NCI-H510A (cell line): Measurements from ENCODE around the gene GBP2.
"Not testable (repeated sequence)": the region's sequence is repeated elsewhere in the genome, so short reads cannot be mapped to it uniquely, and the experiment has no call there.

ENCODE experiments used
- DNase-seq: peaks from one replicate; lab custom pipeline; 2025; lab: John Stamatoyannopoulos, UW

Gene GBP2

DNA sequence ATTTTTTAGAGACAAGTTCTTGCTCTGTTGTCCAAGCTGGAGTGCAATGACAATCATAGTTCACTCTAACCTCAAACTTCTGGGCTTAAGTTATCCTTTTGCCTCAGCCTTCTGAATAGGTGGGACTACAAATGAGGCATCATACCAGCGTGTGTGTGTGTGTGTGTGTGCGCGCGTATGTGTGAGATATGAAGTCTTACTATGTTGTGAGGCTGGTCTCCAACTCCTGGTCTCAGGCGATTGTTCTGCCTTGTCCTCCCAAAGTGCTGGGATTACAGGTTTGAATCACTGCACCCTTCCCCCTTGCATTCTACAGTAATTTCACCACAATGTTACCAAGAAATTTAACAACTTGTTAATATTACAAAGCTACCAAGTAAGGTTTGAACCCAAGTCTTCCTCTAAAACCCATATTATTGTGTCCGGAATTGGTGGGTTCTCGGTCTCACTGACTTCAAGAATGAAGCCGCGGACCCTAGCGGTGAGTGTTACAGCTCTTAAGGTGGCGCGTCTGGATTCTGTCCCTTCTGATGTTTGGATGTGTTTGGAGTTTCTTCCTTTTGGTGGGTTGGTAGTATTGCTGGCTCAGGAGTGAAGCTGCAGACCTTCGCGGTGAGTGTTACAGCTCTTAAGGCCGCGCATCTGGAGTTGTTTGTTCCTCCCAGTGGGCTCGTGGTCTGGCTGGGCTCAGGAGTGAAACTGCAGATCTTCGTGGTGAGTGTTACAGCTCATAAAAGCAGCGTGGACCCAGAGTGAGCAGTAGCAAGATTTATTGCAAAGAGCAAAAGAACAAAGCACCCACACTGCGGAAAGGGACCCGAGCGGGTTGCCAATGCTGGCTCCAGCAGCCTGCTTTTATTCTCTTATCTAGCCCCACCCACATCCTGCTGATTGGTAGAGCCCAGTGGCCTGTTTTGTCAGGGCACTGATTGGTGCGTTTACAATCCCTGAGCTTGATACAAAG, 970 bp upstream of the GBP2 start:
- not testable (repeated sequence) for DNase-seq

DNA sequence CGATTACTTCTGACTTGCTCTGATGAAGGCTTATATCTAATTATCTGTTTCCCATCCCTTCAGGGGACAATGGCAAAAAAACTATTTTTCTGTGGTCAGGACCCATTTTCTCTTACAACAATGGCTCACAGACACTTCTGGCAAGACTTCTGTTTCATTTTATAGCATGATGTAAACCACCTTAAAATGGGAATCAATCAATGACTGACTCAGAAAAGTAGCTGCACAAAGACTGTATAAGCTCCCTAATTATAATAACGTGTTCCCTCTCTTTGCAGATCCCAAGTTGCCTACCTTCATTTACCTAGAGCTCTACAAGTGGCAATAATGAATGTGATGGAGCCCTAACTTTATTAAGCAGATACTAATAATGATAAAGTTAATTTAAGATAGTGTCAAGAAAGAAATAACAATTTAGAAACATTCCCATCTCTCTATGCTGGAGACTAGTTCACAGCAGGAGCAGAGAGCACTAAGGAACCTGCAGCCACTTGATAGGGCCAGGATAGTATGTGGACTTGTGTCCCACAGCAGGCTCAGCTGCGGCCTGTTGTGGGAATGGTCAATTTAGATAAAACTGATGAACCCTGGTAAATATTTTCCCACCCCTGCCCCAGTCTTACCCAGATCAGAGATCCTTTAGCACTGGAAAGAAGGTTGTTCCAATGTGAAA, 538 bp downstream of the GBP2 start:
- no peak for DNase-seq

DNA sequence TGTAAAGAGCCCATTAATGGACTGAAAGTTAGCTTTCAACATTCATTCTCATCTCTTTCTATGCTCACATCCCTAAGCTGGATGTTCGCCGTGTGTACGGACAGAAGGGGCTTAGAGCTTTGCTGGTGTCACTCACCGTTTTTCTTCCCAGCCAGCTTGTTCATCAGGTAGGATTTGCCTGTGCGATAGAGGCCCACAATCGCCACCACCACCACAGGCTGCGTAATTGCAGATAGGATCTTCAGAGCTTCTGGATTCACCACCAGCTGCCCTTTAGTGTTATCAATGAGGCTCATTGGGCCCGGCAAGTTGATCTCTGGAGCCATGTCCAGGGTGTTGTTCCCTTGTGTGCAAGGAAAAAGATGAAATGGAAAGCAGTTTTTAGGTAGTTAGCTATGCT, 4.3 kb downstream of the GBP2 start:
- DNase-seq = no peak

DNA sequence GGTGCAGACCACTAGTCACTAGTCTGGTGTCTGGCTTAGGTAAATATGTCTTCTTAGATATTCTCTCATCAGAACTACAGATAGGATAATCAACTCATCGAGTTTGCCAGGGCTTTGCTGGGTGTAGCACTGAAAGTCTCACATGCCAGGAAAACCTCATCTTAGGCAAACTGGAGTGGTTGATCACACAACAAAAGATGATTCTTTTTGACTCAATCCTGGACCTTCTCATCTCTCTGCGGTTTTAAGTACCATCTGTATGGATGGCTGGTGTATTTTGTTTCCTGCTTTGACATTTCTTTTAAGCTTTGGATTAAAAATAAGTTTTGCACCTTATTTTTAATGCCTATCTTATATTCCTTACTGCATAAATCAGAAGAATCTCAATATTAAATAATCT, 11.3 kb downstream of the GBP2 start:
- DNase-seq = no peak

DNA sequence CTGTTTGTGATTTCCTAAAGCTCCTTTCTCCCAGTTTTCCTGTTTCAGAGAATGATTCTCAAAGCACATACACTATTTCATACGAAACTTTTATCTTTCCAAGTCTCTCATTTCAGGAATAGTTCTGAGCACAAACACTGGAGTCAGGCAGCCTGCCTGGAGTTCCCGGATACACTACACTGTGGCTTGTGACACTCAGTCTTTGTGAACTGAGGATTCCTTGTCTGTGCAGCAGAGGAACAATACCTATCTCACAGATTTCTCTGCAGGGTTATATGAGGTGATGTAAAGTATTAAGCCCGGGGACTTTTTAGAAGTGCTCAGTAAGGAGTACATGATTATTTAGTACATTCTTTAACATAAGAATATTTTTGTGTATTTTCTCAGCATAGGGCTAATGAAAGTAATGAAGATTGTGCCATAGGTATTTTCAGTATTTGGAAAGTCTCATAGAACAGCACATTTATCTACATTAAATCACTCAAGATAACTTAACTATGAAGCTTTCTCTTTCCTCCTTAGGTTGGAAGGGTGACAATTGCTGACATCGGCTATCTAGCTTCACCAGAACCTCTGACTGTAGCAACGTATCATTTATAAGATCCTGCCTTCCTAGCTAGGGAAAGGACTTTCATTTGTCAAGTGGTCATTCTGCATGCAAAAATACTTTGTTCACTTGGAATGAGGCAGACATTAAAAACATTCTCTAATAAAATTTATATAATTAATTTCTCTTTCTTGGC, 12.9 kb downstream of the GBP2 start:
- DNase-seq = no peak

DNA sequence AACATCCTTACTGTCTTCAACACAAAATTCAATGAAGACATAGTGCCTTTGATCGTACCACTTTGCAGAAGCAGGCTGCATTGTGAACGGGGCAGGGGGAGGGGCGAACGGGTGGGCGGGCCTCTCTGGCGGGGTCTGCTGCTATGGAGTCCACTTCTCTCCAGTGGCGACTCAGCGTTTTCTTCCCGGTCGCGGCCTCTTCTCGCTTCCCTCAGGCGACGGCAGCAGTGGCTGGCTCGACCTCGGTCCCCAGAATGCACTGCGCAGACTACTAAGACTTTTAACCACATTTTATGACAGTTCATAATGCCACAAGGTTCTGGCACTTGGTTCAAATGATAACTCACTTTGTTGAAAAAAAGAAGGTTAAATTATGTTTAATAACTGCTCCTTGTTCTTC, 21.2 kb downstream of the GBP2 start:
- DNase-seq = no peak

DNA sequence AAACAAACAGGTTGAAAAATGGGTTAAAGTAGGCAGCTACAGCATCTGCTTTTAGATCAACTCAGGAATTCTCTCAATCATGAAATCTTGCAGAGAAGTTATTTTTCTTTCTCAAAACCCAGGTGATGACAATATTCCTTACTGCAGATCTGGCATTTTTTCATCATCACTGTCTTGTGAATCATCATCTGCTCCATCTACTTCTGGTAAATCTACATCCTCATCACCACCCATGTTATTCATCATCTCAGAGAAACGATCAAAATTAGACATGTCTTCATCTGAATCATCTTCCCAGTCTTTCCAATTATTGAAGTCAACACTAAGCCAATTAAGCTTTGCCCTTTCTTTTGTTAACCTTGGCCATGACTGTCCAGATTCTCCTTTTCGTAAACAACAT, 21.8 kb downstream of the GBP2 start:
- no peak for DNase-seq

DNA sequence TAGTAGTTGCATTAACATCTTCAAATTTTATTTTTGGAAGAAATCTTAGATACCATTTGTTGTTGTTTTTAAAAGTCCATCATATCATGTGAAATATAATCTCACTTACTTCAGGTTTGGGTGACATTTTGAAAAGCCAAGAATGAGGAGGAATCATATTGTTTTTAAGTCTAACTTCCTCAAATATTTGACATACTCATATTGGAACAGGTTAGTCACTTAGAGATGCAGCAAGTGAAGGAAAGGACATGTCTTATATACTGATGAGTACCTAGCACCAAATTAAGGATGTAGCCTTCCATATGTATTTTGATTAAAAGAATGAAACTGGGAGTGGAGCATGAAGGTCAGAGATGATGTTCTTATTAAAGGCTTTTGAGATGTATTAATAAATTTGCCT, 23.9 kb downstream of the GBP2 start:
- no peak for DNase-seq

DNA sequence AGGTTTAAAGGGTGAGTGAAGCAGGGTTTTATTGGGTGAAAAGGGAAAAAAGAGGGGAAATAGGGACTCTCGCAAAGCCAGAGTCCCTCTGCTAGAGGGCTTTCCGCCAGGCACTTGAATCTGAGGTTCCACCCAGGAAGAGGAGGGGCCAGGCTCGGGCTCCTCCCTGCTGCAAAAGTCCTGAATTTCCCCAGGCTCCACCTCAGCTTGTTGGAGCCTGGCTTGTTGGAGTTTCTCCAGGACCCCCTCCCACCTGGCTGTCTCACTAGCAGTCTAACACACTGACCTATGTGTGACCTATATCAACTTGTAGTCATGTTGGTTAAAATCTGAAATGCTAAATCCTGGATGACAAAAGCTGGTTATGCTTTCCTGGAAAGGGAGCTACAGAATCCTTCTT, 25.5 kb downstream of the GBP2 start:
- no peak for DNase-seq

DNA sequence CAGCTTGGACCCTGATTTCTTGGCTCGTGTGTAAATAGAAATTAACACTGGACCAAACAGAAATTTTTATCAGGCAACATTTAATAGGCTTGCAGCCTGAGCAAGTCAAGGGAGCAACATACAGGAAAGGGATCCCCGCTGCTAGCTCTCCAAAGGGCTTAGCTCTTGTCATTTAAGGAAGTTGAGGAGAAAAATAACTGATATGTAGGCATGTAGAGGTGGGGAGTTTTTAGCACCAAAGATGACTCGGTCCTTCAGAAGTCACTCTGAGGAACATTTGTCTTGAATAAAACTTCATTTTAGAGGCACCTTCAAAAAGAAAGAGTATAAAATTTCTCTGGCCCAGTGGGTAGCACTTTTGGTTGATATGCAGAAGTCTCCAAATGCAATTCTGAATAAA, 27.1 kb downstream of the GBP2 start:
- no peak for DNase-seq

DNA sequence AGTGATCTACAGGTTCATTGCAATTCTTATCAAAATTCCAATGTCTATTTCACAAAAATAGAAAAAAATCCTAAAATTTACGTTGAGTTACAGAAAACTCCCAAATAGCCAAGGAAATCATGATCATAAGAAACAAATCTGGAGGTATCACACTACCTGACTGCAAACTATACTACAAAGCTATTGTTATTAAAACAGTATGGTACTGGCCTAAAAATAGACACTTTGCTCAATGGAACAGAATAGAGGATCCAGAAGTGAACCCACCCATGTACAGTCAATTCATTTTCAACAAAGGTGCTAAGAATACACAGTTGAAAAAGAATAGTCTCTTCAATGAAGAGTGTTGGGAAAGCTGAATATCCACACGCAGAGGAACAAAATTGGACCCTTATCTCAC, 30.2 kb downstream of the GBP2 start:
- DNase-seq = no peak

DNA sequence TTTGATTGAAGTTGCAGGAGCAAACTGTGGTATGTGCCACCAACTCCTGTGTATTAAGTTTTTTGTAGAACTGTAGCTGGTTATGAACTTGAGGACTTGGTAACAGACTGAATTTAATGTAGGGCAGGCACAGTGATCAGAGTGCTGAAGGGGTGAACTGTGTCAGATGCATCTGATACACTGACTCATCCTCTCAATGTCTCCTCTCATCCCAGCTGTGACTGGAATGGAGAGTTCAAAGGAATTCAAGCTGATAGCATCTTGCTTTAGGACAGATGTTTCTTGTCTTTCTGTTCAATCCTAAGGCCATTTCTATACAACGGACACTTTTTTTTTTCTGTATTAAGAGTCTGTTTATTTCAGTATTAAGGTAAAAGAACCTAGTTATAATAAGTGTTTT, 36.0 kb downstream of the GBP2 start:
- no peak for DNase-seq

DNA sequence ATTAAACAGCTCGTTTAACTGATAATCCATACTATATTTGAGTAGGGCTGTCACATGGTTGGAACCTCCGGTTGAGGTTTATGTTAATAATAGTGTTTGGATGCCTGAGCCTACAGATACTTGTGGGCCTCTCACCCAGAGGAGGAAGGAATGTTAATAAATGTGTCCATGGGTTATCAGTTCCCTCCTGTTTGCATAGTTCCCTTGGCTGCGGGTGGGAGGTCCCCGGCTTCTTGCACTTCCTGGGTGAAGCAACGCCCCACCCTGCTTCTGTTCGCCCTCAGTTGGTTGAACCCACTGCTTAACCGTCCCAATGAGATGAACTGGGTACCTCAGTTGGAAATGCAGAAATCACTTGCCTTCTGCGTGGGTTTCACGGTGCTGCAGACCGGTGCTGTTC, 37.3 kb downstream of the GBP2 start:
- no peak for DNase-seq

DNA sequence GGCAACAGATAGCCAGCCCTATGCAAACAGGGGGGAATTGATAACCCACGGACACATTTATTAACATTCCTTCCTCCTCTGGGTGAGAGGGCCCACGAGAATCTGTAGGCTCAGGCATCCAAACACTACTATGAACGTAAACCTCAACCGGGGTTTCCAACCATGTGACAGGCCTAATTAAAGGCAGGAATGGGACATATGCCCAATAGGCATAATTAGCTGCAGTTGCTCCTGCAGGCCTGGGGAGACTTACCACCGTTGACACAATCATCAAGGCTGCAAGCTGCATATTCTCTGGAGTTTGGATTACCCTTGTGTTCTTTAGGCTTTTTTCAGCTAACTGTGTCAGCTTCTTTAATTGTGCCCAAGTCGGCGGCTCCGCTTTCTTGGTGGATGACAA, 38.7 kb downstream of the GBP2 start:
- DNase-seq = no peak

DNA sequence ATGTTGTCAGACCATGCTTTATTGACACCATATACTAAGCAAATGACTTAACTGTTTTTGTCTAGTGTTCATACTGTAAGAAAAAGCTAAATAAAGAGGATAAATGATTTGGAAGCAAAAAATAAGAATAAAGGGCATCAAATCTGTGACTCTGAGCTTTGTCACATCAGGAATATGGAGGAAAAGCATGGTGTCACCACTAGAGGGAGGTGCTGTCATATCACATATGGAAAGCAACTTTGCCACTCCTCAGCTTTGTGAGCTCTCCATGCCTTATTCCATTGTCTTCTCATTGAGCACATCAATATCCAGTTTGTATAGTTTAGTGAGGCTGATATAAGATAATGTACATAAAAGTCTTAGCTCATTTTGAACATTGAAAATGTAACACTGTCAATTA, 40.1 kb downstream of the GBP2 start:
- DNase-seq = no peak

DNA sequence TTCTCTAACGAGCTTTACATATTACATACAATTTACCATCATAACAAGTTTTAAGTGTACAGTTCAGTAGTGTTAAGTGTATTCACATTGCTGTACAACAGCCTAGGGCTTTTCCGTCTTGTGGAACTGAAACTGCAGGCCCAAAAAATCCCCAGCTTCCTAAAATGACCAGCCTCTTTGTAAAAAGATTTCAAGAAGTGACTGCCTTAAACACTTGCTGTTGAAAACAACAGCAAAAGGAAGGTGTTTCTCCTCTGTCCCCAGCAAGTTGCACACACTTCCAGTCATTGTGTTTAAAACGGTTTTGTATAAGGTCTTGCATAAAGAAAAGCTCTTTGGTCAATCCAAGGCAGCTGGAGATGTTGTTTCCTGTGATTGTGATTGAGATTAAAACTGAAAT, 44.9 kb downstream of the GBP2 start:
- DNase-seq = no peak

DNA sequence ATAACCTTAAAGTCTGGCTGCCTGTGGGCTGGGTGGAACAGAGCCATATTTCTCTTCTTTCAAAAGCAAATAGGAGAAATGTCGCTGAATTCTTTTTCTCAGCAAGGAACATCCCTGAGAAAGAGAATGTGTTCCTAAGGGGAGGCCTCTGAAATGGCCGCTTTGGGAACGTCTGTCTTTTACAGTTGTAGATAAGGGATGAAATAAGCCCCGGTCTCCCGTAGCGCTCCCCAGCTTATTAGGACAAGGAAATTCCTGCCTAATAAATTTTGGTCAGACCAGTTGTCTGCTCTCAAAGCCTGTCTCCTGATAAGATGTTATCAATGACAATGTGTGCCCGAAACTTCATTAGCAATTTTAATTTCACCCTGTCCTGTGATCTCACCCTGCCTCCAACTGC, 45.8 kb downstream of the GBP2 start:
- not testable (repeated sequence) for DNase-seq

DNA sequence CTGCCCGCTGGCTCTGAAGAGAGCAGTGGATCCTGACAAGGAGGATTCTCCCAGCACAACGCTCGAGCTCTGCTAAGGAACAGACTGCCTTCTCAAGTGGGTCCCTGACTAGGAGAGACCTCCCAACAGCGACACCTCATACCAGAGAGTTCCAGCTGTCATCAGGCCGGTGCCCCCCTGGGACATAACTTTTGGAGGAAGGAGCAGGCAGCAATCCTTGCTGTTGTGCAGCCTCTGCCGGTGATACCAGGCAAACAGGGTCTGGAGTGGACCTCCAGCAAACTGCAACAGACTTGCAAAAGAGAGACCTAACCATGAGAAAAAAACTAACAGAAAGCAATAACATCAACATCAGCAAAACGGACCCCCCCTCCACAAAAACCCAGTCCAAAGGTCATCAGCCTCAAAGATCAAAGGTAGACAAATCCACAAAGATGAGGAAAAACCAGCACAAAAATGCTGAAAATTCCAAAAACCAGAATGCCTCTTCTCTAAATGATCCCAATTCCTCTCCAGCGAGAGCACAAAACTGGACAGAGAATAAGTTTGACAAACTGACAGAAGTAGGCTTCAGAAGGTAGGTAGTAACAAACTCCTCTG, 53.3 kb downstream of the GBP2 start:
- not testable (repeated sequence) for DNase-seq

DNA sequence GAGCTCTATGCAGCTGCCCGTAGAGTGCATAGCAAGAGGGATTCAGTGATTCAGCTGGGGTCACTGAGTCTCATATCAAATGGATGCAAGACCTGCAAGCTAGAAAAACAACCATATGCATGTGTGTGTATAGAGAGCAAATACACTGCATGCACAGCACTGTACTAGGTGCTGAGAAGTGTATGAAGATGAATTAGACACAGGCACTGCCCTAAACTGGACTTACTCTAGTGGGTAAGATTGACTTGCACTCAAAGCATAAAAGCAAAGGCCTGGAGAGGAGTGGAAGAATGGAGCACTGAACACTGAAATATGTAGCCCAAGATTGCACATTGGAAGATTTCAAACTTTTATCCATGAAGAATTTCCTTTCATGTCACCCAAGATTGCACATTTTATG, 55.4 kb downstream of the GBP2 start:
- no peak for DNase-seq

DNA sequence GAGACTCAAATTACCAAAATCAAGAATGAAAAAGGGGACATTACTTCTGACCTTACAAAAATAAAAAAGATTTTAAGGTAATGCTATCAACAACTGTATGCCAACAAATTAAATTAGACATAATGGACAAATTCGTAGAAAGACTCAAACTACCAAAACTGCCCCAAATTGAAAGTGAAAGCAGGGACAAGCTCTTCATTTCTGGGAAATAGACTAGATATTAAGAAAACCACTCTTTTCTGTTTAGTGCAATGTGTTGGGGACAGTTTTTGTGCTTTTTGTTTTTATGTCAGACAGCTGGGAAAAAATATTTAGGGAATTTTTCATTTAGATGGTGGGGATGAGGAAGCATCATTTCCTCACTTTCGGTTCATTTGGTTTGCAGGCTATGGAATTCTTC, 56.0 kb downstream of the GBP2 start:
- DNase-seq = no peak

DNA sequence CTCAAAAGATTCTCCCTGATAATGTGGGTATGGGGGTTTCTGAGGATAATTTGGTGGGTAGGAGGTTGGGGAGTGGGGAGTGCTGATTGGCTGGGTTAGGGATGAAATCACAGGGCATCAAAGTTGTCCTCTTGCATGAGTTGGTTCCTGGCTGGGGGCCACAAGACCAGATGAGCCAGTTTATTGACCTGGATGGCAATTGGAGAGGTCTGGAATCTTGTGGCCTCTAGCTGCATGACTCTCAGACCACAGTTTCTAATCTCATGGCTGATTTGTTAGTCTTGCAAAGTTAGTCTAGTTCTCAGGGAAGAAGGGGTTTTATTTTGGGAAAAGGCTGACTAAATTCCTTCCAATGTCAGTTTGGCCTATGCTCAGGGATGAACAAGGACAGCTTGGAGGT, 57.6 kb downstream of the GBP2 start:
- DNase-seq = no peak

DNA sequence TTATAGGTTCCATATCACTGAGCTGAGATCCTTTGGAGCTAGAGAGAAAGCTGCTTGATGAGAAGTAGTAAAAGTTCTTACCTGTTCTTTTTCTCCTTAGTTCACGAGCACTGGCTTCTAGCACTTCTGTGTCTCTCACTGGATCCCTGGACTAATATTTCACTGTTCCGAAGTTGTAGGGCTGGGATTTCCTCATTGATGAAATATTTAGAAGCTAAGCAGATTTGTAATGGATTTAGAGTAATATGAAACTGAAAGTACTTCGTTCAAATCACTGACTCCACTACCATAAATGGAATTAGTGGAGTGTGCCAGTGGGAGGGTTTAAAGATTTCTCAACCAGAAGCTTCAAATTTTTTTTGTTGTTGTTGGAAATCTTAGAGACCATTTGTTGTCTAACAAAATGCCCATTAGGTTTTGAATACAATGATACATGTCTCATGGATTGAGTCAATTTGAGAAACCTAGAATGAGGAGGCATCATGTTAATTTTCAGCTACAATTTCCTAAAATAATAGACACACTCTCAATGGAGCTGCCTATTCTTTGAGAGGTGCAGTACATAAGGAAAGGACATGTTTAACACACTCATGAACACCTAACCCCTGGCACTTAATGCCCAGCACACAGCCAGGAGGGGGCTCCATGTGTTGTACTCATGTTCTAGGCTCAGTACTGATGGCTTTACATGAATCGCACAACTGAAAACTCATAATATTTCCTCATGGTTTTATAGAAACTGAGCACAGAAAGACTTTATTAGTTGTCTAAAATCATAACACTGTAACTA, 60.6 kb downstream of the GBP2 start, which contains the start of gene GBP1:
GBP1 (minus strand) TSS at position 130 of the 790 bp plus-strand sequence. CDS start 1,974 bp downstream, outside the sequence.
- DNase-seq = no peak
